Endothelial cell of umbilical vein (primary cell): ENCODE measurements around the gene FOXP1. TPM values are rescaled to one million over a fixed set of nuclear protein-coding genes. Genes with fewer than 3 reads are reported as not detected.

ENCODE experiments used
- BruUV-seq: library from RNA; stranded (reverse); fragments of 400-500 nt; replicated peaks from 2 replicates; lab custom pipeline; 2021; lab: Mats Ljungman, UMichigan
- CTCF ChIA-PET: fragments of 300-600, 350-600 bp; sonication (Branson Sonifier 250); formaldehyde crosslinking; loops from one replicate; lab custom pipeline; 2021; ENCODE audit warnings: antibody characterized with exemption, inconsistent platforms; lab: Charles Lee
- POLR2A ChIA-PET: fragments of 300-600, 350-600 bp; sonication (Branson Sonifier 250); formaldehyde crosslinking; loops from one replicate; lab custom pipeline; 2021; ENCODE audit warnings: antibody characterized with exemption, inconsistent platforms; lab: Charles Lee
- DNase-seq: peaks from one replicate; pipeline ENCODE4 v3.0.0-alpha.2; 2011; ENCODE audit warnings: low read depth, low spot score
- FAIRE-seq: peaks from 2 replicates; lab custom pipeline; 2011; peaks lifted over from hg19 to GRCh38; lab: Jason Lieb, UNC
- H2AFZ ChIP-seq: 2 replicates; pipeline ENCODE4 v1.6.0; 2012; ENCODE audit warnings: low read depth, low read length, control low read depth, inconsistent platforms
- H3K27ac ChIP-seq: 2 replicates; pipeline ENCODE4 v1.5.1; 2011; ENCODE audit warnings: low read depth, mild to moderate bottlenecking, control low read depth, low read length, moderate library complexity; ENCODE audit not compliant: insufficient read depth
- H3K27me3 ChIP-seq, 2 experiments: 2 replicates each; pipeline versions ENCODE4 v1.6.0 to v1.6.1; 2011; ENCODE audit warnings: low read length in 2 of 2, mixed read lengths in 1 of 2; ENCODE audit not compliant: control insufficient read depth in 2 of 2, insufficient read depth in 2 of 2
- H3K36me3 ChIP-seq, 2 experiments: 2 replicates in 1 of 2; 3 replicates in 1 of 2; pipeline ENCODE4 v1.5.1; 2011; ENCODE audit warnings: low read length in 2 of 2, mild to moderate bottlenecking in 1 of 2, moderate library complexity in 1 of 2; ENCODE audit not compliant: control insufficient read depth in 2 of 2, insufficient read depth in 2 of 2; ENCODE audit errors: extremely low read depth in 1 of 2
- H3K4me1 ChIP-seq: 3 replicates; pipeline ENCODE4 v1.5.1; 2011; ENCODE audit warnings: mild to moderate bottlenecking, low read length; ENCODE audit not compliant: control insufficient read depth, insufficient read depth; ENCODE audit errors: extremely low read depth
- H3K4me2 ChIP-seq: 2 replicates; pipeline ENCODE4 v1.6.1; 2011; ENCODE audit warnings: low read length, control low read depth, mixed read lengths; ENCODE audit not compliant: insufficient read depth
- H3K4me3 ChIP-seq, 3 experiments: fragments of 200-600 bp in 1 of 3; sonication (generic), shearing (Covaris generic) in 1 of 3; replicated peaks in 1 of 3; 2 replicates each; pipeline ENCODE4 v1.5.1; 2011 to 2016; ENCODE audit warnings: control low read depth in 3 of 3, low read length in 3 of 3, mild to moderate bottlenecking in 2 of 3, inconsistent platforms in 1 of 3, low read depth in 1 of 3, moderate library complexity in 1 of 3; ENCODE audit not compliant: insufficient read depth in 1 of 3
- H3K79me2 ChIP-seq: 2 replicates; pipeline ENCODE4 v1.6.0; 2012; ENCODE audit warnings: low read length, inconsistent platforms; ENCODE audit not compliant: control insufficient read depth, insufficient read depth
- H3K9ac ChIP-seq: replicated peaks from 2 replicates; pipeline ENCODE3; 2011; ENCODE audit warnings: low read length, control low read depth; ENCODE audit not compliant: insufficient read depth; ENCODE audit errors: extremely low read depth
- H3K9me1 ChIP-seq: replicated peaks from 3 replicates; pipeline ENCODE4 v1.6.0; 2011; ENCODE audit warnings: mild to moderate bottlenecking, low read length; ENCODE audit not compliant: control insufficient read depth, insufficient read depth; ENCODE audit errors: extremely low read depth
- H3K9me3 ChIP-seq: replicated peaks from 2 replicates; pipeline ENCODE4 v1.5.1; 2012; ENCODE audit warnings: low read length, inconsistent platforms; ENCODE audit not compliant: control insufficient read depth, insufficient read depth
- H4K20me1 ChIP-seq: replicated peaks from 2 replicates; pipeline ENCODE3; 2011; ENCODE audit warnings: mild to moderate bottlenecking, low read length; ENCODE audit not compliant: control insufficient read depth, insufficient read depth; ENCODE audit errors: extremely low read depth
- EZH2 ChIP-seq: IDR thresholded peaks from 2 replicates; pipeline ENCODE4 v1.6.1; 2012; ENCODE audit warnings: borderline replicate concordance, low read depth, mild to moderate bottlenecking, moderate library complexity, low read length, inconsistent platforms; ENCODE audit not compliant: severe bottlenecking
- FOS ChIP-seq: IDR thresholded peaks from 2 replicates; pipeline ENCODE4 v1.6.1; 2011; ENCODE audit warnings: mild to moderate bottlenecking, low read length, moderate library complexity, borderline replicate concordance; ENCODE audit not compliant: insufficient read depth
- GATA2 ChIP-seq: IDR thresholded peaks from 2 replicates; pipeline ENCODE4 v1.7.0; 2011; ENCODE audit warnings: low read depth, mild to moderate bottlenecking, moderate library complexity, mixed read lengths, low read length; ENCODE audit not compliant: insufficient read length, insufficient read depth
- JUN ChIP-seq: IDR thresholded peaks from 2 replicates; pipeline ENCODE4 v1.6.1; 2011; ENCODE audit warnings: borderline replicate concordance, low read depth; ENCODE audit not compliant: insufficient read length, insufficient read depth
- MYC ChIP-seq: IDR thresholded peaks from one replicate; pipeline ENCODE4 v1.6.1; 2011; ENCODE audit warnings: mild to moderate bottlenecking, low read depth, low read length
- POLR2A ChIP-seq: IDR thresholded peaks from 2 replicates; pipeline ENCODE4 v1.6.1; 2012; ENCODE audit warnings: low read depth, mild to moderate bottlenecking, control low read depth, low read length
- POLR2AphosphoS5 ChIP-seq: IDR thresholded peaks from 2 replicates; pipeline ENCODE4 v1.6.1; 2012; ENCODE audit warnings: low read depth, mild to moderate bottlenecking, control low read depth, low read length, moderate library complexity; ENCODE audit not compliant: insufficient read depth
- dilution Hi-C: fragments of 300-500 bp; cut with MboI; formaldehyde crosslinking; loops from one replicate; pipeline ENCODE4 v1.15.0; 2019; ENCODE audit warnings: low sequenced_read_pairs; ENCODE audit not compliant: extremely low pct_ligation_motif_present
- intact Hi-C: fragments of 100-400 bp; cut with micrococcal nuclease; formaldehyde crosslinking; loops from one replicate; pipeline ENCODE4 v1.10.0; 2022
- polyA plus RNA-seq, 4 experiments: library from polyadenylated mRNA; depleted of rRNA in 3 of 4; stranded (reverse) in 3 of 4; unstranded in 1 of 4; fragments of >200 nt; gene quantifications; 2 replicates each; pipeline versions ENCODE4 v1.2.1 to v1.2.3, GENCODE V29; 2011 to 2012; ENCODE audit warnings: missing spikeins in 1 of 4
- total RNA-seq: library from RNA; stranded (reverse); gene quantifications from 2 replicates; pipeline ENCODE4 v1.2.3, GENCODE V29; 2021
- TF ChIP-seq, protein P1 (sequence below), 2 donors: IDR thresholded peaks; 1 replicate in 1 of 2; 2 replicates in 1 of 2; pipeline ENCODE4 v1.5.1; 2011; ENCODE audit warnings: low read length in 2 of 2, mild to moderate bottlenecking in 2 of 2, moderate library complexity in 2 of 2, control low read depth in 1 of 2, inconsistent platforms in 1 of 2, low read depth in 1 of 2; ENCODE audit not compliant: insufficient read depth in 1 of 2; ENCODE audit errors: extremely low read depth in 1 of 2
- TF ChIP-seq, protein P2 (sequence below): IDR thresholded peaks from 2 replicates; pipeline ENCODE4 v1.6.1; 2011; ENCODE audit not compliant: insufficient read depth, insufficient read length

FOXP1 gene
- total and polyA plus RNA-seq, 2 donors (not counting 3 experiments of a cell fraction or from before 2014, with no cell fraction given) = 41.0 to 107 TPM

DNA sequence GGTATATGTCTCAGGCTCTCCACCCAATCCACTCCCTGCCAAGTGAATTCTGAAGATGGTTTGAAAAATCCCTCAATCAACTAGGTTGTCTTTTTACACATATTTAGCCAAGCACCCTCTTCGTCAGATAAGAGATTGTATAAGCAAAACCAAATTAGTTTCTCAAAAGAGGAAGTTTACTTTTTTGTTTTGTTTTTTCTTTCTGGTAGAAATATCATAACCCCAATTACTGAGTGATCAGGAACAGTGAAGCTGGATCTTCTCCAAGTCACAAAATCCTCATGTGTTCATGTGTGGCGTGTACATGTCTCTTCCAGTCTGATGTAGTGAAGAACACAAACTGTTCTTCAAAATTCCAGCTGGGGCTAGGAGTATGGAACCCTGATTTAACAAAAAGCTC is 180.6 kb downstream of the FOXP1 start:
- Histone ChIP-seq H3K4me1 (no peaks in the 10 kb centered on the region), H3K9ac (no peak overlapping the region), H3K9me1 (no peaks in the 10 kb centered on the region), H3K27me3 (no peaks in the 10 kb centered on the region), H2AFZ (no peak overlapping the region), H3K27ac (no peak overlapping the region), H3K79me2 (no peaks in the 10 kb centered on the region), H3K4me2 (no peak overlapping the region), H3K4me3 (no peak overlapping the region), H3K9me3 (no peaks in the 10 kb centered on the region), H4K20me1 (no peaks in the 10 kb centered on the region), H3K36me3 (no peaks in the 10 kb centered on the region)
- CTCF ChIA-PET = interaction anchor here (0.8 to 1.0 kb wide), 3 partner anchors 20 to 56 kb away, joined by 3 read pairs; no protein-coding TSS in a partner anchor
- no peak for FAIRE-seq
- dilution Hi-C loops = no loop called here
- no peak for DNase-seq
- intact Hi-C loops = no loop called here
- no TSS peak for BruUV-seq
- TF ChIP-seq, protein P1, sequence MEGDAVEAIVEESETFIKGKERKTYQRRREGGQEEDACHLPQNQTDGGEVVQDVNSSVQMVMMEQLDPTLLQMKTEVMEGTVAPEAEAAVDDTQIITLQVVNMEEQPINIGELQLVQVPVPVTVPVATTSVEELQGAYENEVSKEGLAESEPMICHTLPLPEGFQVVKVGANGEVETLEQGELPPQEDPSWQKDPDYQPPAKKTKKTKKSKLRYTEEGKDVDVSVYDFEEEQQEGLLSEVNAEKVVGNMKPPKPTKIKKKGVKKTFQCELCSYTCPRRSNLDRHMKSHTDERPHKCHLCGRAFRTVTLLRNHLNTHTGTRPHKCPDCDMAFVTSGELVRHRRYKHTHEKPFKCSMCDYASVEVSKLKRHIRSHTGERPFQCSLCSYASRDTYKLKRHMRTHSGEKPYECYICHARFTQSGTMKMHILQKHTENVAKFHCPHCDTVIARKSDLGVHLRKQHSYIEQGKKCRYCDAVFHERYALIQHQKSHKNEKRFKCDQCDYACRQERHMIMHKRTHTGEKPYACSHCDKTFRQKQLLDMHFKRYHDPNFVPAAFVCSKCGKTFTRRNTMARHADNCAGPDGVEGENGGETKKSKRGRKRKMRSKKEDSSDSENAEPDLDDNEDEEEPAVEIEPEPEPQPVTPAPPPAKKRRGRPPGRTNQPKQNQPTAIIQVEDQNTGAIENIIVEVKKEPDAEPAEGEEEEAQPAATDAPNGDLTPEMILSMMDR (IDR thresholded peaks at IDR 0.05; ENCODE audit: extremely low read depth in 1 of 2, insufficient read depth in 1 of 2, low read depth in 1 of 2, low read length in 2 of 2) = no peak
- TF ChIP-seq JUN = no peak
- TF ChIP-seq MYC = no peak
- TF ChIP-seq EZH2 = no peak
- no peak for TF ChIP-seq FOS
- no peak for TF ChIP-seq POLR2A
- TF ChIP-seq, protein P2, sequence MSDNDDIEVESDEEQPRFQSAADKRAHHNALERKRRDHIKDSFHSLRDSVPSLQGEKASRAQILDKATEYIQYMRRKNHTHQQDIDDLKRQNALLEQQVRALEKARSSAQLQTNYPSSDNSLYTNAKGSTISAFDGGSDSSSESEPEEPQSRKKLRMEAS = no peak
- no peak for TF ChIP-seq GATA2
- no peak for TF ChIP-seq POLR2AphosphoS5
- POLR2A ChIA-PET = no interaction called here
